H9 (cell line): ENCODE measurements around the gene FRAT2. TPM values are rescaled to one million over a fixed set of nuclear protein-coding genes. Genes with fewer than 3 reads are reported as not detected.

Experiments
- DNase-seq: peaks from one replicate; pipeline ENCODE4 v3.0.0-alpha.2; 2017
- H2AFZ ChIP-seq: one replicate; pipeline ENCODE4 v1.6.1; 2013; ENCODE audit warnings: mild to moderate bottlenecking, low read length, control low read depth, moderate library complexity
- H2AK5ac ChIP-seq: 2 replicates; pipeline ENCODE4 v1.6.1; 2013; ENCODE audit warnings: low read length, control low read depth, mixed read lengths; ENCODE audit not compliant: insufficient read length
- H2BK120ac ChIP-seq: one replicate; pipeline ENCODE4 v1.6.1; 2013; ENCODE audit warnings: low read depth, mild to moderate bottlenecking, low read length, control low read depth, inconsistent platforms; ENCODE audit not compliant: poor library complexity, severe bottlenecking
- H2BK12ac ChIP-seq: 2 replicates; pipeline ENCODE4 v1.6.1; 2013; ENCODE audit warnings: low read length, control low read depth, mixed read lengths, low read depth; ENCODE audit not compliant: insufficient read length
- H2BK15ac ChIP-seq: 2 replicates; pipeline ENCODE4 v1.6.1; 2013; ENCODE audit warnings: low read depth, low read length, control low read depth
- H2BK20ac ChIP-seq: one replicate; pipeline ENCODE4 v1.6.1; 2013; ENCODE audit warnings: low read depth, mild to moderate bottlenecking, low read length, control low read depth, inconsistent platforms; ENCODE audit not compliant: poor library complexity, severe bottlenecking
- H2BK5ac ChIP-seq: 2 replicates; pipeline ENCODE4 v1.6.1; 2013; ENCODE audit warnings: low read length, control low read depth, mixed read lengths; ENCODE audit not compliant: insufficient read length
- H3K14ac ChIP-seq: 2 replicates; pipeline ENCODE4 v1.6.1; 2013; ENCODE audit warnings: low read length, control low read depth; ENCODE audit not compliant: insufficient read depth
- H3K18ac ChIP-seq: 2 replicates; pipeline ENCODE4 v1.6.1; 2013; ENCODE audit warnings: low read depth, mild to moderate bottlenecking, mixed read lengths, low read length, control low read depth; ENCODE audit not compliant: insufficient read length
- H3K23ac ChIP-seq: 2 replicates; pipeline ENCODE4 v1.6.1; 2013; ENCODE audit warnings: low read length, control low read depth, mixed read lengths, low read depth; ENCODE audit not compliant: insufficient read length
- H3K23me2 ChIP-seq: 2 replicates; pipeline ENCODE4 v1.6.1; 2013; ENCODE audit warnings: low read depth, mild to moderate bottlenecking, mixed read lengths, low read length, control low read depth; ENCODE audit not compliant: insufficient read length, poor library complexity, severe bottlenecking
- H3K27ac ChIP-seq: 2 replicates; pipeline ENCODE4 v1.5.1; 2013; ENCODE audit warnings: low read length, control low read depth, mixed read lengths, low read depth; ENCODE audit not compliant: insufficient read length
- H3K27me3 ChIP-seq: 2 replicates; pipeline ENCODE4 v1.6.1; 2013; ENCODE audit warnings: low read length, control low read depth, inconsistent platforms; ENCODE audit not compliant: insufficient read depth
- H3K4ac ChIP-seq: 2 replicates; pipeline ENCODE4 v1.6.1; 2013; ENCODE audit warnings: low read depth, mild to moderate bottlenecking, control low read depth, inconsistent platforms, low read length, moderate library complexity
- H3K4me1 ChIP-seq: 2 replicates; pipeline ENCODE4 v1.6.1; 2013; ENCODE audit warnings: low read length, control low read depth, inconsistent platforms; ENCODE audit not compliant: insufficient read depth
- H3K4me2 ChIP-seq: 2 replicates; pipeline ENCODE4 v1.6.1; 2013; ENCODE audit warnings: low read length, control low read depth, mixed read lengths; ENCODE audit not compliant: insufficient read length, insufficient read depth
- H3K56ac ChIP-seq: 2 replicates; pipeline ENCODE4 v1.6.1; 2013; ENCODE audit warnings: low read depth, mild to moderate bottlenecking, mixed read lengths, low read length, control low read depth; ENCODE audit not compliant: insufficient read length
- H3K79me1 ChIP-seq: 2 replicates; pipeline ENCODE4 v1.6.1; 2013; ENCODE audit warnings: low read depth, mild to moderate bottlenecking, moderate library complexity, low read length, control low read depth, inconsistent platforms; ENCODE audit not compliant: insufficient read depth, poor library complexity, severe bottlenecking
- H3K79me2 ChIP-seq: 2 replicates; pipeline ENCODE4 v1.6.1; 2013; ENCODE audit warnings: low read length, control low read depth, inconsistent platforms; ENCODE audit not compliant: insufficient read depth
- H3K9ac ChIP-seq: 2 replicates; pipeline ENCODE4 v1.6.1; 2013; ENCODE audit warnings: low read length, control low read depth, mixed read lengths; ENCODE audit not compliant: insufficient read length; ENCODE audit errors: extremely low read depth
- H3K9me3 ChIP-seq: one replicate; pipeline ENCODE4 v1.6.1; 2013; ENCODE audit warnings: low read depth, low read length, inconsistent platforms; ENCODE audit not compliant: control insufficient read depth
- H3T11ph ChIP-seq: one replicate; pipeline ENCODE4 v1.6.1; 2013; ENCODE audit warnings: mild to moderate bottlenecking, low read length, control low read depth, inconsistent platforms
- H4K20me1 ChIP-seq: one replicate; pipeline ENCODE4 v1.6.1; 2013; ENCODE audit not compliant: control insufficient read depth, insufficient read length, insufficient read depth
- H4K5ac ChIP-seq: 2 replicates; pipeline ENCODE4 v1.6.1; 2013; ENCODE audit warnings: low read depth, mild to moderate bottlenecking, mixed read lengths, low read length, control low read depth; ENCODE audit not compliant: insufficient read length
- H4K8ac ChIP-seq: replicated peaks from 2 replicates; pipeline ENCODE4 v1.6.1; 2013; ENCODE audit warnings: low read length, control low read depth, mixed read lengths, low read depth; ENCODE audit not compliant: insufficient read length
- H4K91ac ChIP-seq: 2 replicates; pipeline ENCODE4 v1.6.1; 2013; ENCODE audit warnings: low read depth, mild to moderate bottlenecking, moderate library complexity, mixed read lengths, low read length, control low read depth; ENCODE audit not compliant: insufficient read length
- H3K27ac Mint-ChIP-seq, 3 experiments: 2 replicates in 2 of 3; 3 replicates in 1 of 3; pipeline ENCODE4 v1.8.0; 2020 to 2021; ENCODE audit warnings: mixed read lengths in 3 of 3, mild to moderate bottlenecking in 1 of 3, moderate library complexity in 1 of 3
- H3K27me3 Mint-ChIP-seq: 2 replicates; pipeline ENCODE4 v1.8.0; 2021; ENCODE audit warnings: low read depth, mild to moderate bottlenecking, moderate library complexity, mixed read lengths
- H3K36me3 Mint-ChIP-seq, 3 experiments: 2 replicates in 2 of 3; 3 replicates in 1 of 3; pipeline ENCODE4 v1.8.0; 2020 to 2021; ENCODE audit warnings: low read depth in 3 of 3, mixed read lengths in 3 of 3; ENCODE audit not compliant: insufficient read depth in 1 of 3
- H3K4me1 Mint-ChIP-seq, 2 experiments: 2 replicates each; pipeline ENCODE4 v1.8.0; 2020; ENCODE audit warnings: mixed read lengths in 2 of 2
- H3K4me3 Mint-ChIP-seq, 2 experiments: 2 replicates in 1 of 2; 3 replicates in 1 of 2; pipeline ENCODE4 v1.8.0; 2020 to 2021; ENCODE audit warnings: mild to moderate bottlenecking in 2 of 2, mixed read lengths in 2 of 2, moderate library complexity in 1 of 2
- H3K9me3 Mint-ChIP-seq, 2 experiments: 2 replicates in 1 of 2; 3 replicates in 1 of 2; pipeline ENCODE4 v1.8.0; 2020; ENCODE audit warnings: mild to moderate bottlenecking in 2 of 2, mixed read lengths in 2 of 2, moderate library complexity in 1 of 2
- whole genome bisulfite sequencing: extraction: QIAGEN DNeasy Blood & Tissue Kit; methylation state at CpG from one replicate; pipeline ENCODE4 v1.1.7; 2013; ENCODE audit warnings: missing lambda C conversion rate, low lambda C conversion rate, mixed read lengths; ENCODE audit not compliant: insufficient read length; ENCODE audit errors: extremely low coverage; 5-methylcytosine and 5-hydroxymethylcytosine counted together
- total RNA-seq: library from RNA; stranded (reverse); gene quantifications from 2 replicates; pipeline ENCODE4 v1.2.1, GENCODE V29; 2021
- TF ChIP-seq, protein P1 (sequence below): fragments of 200-600 bp; sonication (generic); conservative IDR thresholded peaks from 3 replicates; pipeline ENCODE4 v1.8.0; 2021; ENCODE audit warnings: antibody characterized with exemption, mild to moderate bottlenecking

Gene FRAT2
- total RNA-seq, 1 experiment from 2014 or later: 129 TPM

DNA sequence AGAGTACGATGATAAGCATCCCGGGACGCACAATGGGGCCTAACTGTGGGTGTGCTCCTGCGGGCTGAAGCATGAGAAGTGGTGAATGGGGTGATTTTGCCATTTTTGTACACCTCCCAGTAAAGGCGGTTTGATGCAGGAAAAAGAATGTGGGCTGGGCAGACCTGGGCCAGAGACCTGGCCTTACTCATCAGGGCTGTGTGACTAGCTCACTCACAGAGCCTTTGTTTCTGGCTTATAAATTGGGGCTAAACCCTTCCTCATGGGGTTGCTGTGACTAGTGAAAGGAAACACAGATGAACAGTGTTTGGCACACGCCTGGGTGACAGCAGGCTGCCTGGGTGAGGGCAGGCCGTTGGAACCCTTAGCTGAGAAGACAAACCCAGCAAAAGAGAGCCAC, 48.6 kb upstream of the FRAT2 start:
- no peak overlapping the region for H3K18ac ChIP-seq
- H2AK5ac ChIP-seq: no peak overlapping the region
- H3K79me1 ChIP-seq: no peaks in the 10 kb centered on the region
- H4K5ac ChIP-seq: no peak overlapping the region
- H3K4ac ChIP-seq: no peak overlapping the region
- no peak overlapping the region for H3K14ac ChIP-seq
- no peaks in the 10 kb centered on the region for H4K20me1 ChIP-seq
- no peak overlapping the region for H4K91ac ChIP-seq
- no peak overlapping the region for H3K4me2 ChIP-seq
- no peak overlapping the region for H2BK20ac ChIP-seq
- no peaks in the 10 kb centered on the region for H3K27me3 ChIP-seq
- no peak overlapping the region for H2BK12ac ChIP-seq
- no peak overlapping the region for H2BK15ac ChIP-seq
- no peak overlapping the region for H2AFZ ChIP-seq
- H3K23ac ChIP-seq: no peak overlapping the region
- H2BK5ac ChIP-seq: no peak overlapping the region
- no peaks in the 10 kb centered on the region for H3K9me3 ChIP-seq
- H3K9ac ChIP-seq: no peak overlapping the region
- H3K79me2 ChIP-seq: no peaks in the 10 kb centered on the region
- no peaks in the 10 kb centered on the region for H3K23me2 ChIP-seq
- H3K4me1 ChIP-seq: no peaks in the 10 kb centered on the region
- no peak overlapping the region for H3K56ac ChIP-seq
- H3T11ph ChIP-seq: no peak overlapping the region
- TF ChIP-seq, protein P1, sequence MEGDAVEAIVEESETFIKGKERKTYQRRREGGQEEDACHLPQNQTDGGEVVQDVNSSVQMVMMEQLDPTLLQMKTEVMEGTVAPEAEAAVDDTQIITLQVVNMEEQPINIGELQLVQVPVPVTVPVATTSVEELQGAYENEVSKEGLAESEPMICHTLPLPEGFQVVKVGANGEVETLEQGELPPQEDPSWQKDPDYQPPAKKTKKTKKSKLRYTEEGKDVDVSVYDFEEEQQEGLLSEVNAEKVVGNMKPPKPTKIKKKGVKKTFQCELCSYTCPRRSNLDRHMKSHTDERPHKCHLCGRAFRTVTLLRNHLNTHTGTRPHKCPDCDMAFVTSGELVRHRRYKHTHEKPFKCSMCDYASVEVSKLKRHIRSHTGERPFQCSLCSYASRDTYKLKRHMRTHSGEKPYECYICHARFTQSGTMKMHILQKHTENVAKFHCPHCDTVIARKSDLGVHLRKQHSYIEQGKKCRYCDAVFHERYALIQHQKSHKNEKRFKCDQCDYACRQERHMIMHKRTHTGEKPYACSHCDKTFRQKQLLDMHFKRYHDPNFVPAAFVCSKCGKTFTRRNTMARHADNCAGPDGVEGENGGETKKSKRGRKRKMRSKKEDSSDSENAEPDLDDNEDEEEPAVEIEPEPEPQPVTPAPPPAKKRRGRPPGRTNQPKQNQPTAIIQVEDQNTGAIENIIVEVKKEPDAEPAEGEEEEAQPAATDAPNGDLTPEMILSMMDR: no peak
- DNase-seq: no peak
- Mint-ChIP-seq H3K4me3 (no peak overlapping the region), H3K4me1 (no peaks in the 10 kb centered on the region), H3K36me3 (peaks cover 28 to 77% (median 41%) of the 10 kb centered on the region in 3 experiments; a peak in 6 of 7 replicates), H3K27me3 (no peaks in the 10 kb centered on the region), H3K9me3 (no peaks in the 10 kb centered on the region), H3K27ac (peak overlapping the region in 1 of 3 experiments; percentile 81; a peak in 1 of 7 replicates)
- no peak overlapping the region for H3K27ac ChIP-seq
- no CpG with 5 or more reads among the region's 7 CpGs for WGBS
- H4K8ac ChIP-seq: no peak overlapping the region
- H2BK120ac ChIP-seq: no peak overlapping the region
